ENCODE data around the gene G6PD.

G6PD gene

GRCh38 chrX:154532690-154533089, 14.0 kb downstream of the G6PD start:
- no peak for DNase-seq (ENCODE audit: extremely low read depth, low read depth)
- no peak for TF ChIP-seq CTCF (IDR thresholded peaks at IDR 0.05; ENCODE audit: low read depth, low read length)

- DNase-seq (ENCODE audit: extremely low read depth, low read depth), result no peak
- no peak for TF ChIP-seq CTCF (IDR thresholded peaks at IDR 0.05; ENCODE audit: low read depth, low read length)
These were observed 15.0 kb downstream of the G6PD start for GRCh38 chrX:154531626-154532025.

- DNase-seq (ENCODE audit: extremely low read depth, low read depth), result no peak
- no peak for TF ChIP-seq CTCF (IDR thresholded peaks at IDR 0.05; ENCODE audit: low read depth, low read length)
These were observed 16.4 kb downstream of the G6PD start for GRCh38 chrX:154530286-154530685.

GRCh38 chrX:154529206-154529612, 17.4 kb downstream of the G6PD start:
- no peak for TF ChIP-seq CTCF (IDR thresholded peaks at IDR 0.05; ENCODE audit: low read depth, low read length)
- no peak for DNase-seq (ENCODE audit: extremely low read depth, low read depth)

- TF ChIP-seq CTCF (IDR thresholded peaks at IDR 0.05; ENCODE audit: low read depth, low read length), result peak; percentile 57
- no peak for DNase-seq (ENCODE audit: extremely low read depth, low read depth)
These were observed 19.6 kb downstream of the G6PD start for GRCh38 chrX:154526901-154527675.

- DNase-seq (ENCODE audit: extremely low read depth, low read depth), result no peak
- TF ChIP-seq CTCF (IDR thresholded peaks at IDR 0.05; ENCODE audit: low read depth, low read length), result no peak
These were observed 20.8 kb downstream of the G6PD start for GRCh38 chrX:154525606-154526490.

- DNase-seq (ENCODE audit: extremely low read depth, low read depth), result no peak
- TF ChIP-seq CTCF (IDR thresholded peaks at IDR 0.05; ENCODE audit: low read depth, low read length), result no peak
These were observed 27.3 kb downstream of the G6PD start for GRCh38 chrX:154519389-154519788.
